Right renal cortex interstitium (tissue), 3 donors: ENCODE measurements around the gene CALN1. TPM values are rescaled to one million over a fixed set of nuclear protein-coding genes. Genes with fewer than 3 reads are reported as not detected.

Source experiments
- DNase-seq, 3 donors: peaks; one replicate each; pipeline ENCODE4 v3.0.0-alpha.2; 2013; ENCODE audit warnings: low read depth in 3 of 3, low spot score in 2 of 3
- polyA plus RNA-seq, 3 donors: library from polyadenylated mRNA; unstranded; fragments of 120-200 nt; gene quantifications; one replicate each; pipeline ENCODE4 v1.2.1, GENCODE V29; 2013; ENCODE audit not compliant: insufficient read length in 3 of 3

CALN1 gene
- polyA plus RNA-seq, 3 donors, result 0.53 to 0.83 (median 0.61) TPM

- DNase-seq, result no peak
Measured at GRCh38 chr7:72272479-72272878, 139.7 kb downstream of the CALN1 start.

- DNase-seq, result no peak
Measured at GRCh38 chr7:72268796-72269195, 143.3 kb downstream of the CALN1 start.

- DNase-seq, result no peak
Measured at GRCh38 chr7:72268090-72268489, 144.0 kb downstream of the CALN1 start.

DNA sequence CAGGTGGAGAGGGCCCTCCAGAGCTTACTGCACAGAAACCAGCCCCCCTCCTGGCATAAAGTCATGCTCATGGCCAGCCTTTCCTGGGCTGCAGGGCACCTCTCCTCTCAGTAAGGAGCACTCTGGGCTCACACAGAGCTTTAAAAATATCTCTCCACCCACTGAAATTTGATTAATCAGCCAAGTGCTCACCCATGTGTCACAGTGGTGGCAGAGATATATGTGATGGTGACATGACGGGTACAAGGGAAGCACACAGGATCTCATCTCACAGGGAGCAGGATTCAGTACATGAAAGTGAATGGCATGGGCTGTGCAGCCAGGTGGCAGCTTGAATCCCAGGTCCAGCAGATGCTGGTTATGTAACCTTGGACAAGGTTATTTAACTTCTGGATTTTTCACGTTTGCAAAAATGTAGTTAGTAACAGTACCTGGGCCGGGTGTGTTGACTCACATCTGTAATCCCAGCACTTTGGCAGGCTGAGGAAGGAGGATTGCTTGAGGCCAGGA is 144.8 kb downstream of the CALN1 start:
- no peak for DNase-seq

GRCh38 chr7:72266771-72267170 is 145.4 kb downstream of the CALN1 start:
- DNase-seq, result no peak

DNA sequence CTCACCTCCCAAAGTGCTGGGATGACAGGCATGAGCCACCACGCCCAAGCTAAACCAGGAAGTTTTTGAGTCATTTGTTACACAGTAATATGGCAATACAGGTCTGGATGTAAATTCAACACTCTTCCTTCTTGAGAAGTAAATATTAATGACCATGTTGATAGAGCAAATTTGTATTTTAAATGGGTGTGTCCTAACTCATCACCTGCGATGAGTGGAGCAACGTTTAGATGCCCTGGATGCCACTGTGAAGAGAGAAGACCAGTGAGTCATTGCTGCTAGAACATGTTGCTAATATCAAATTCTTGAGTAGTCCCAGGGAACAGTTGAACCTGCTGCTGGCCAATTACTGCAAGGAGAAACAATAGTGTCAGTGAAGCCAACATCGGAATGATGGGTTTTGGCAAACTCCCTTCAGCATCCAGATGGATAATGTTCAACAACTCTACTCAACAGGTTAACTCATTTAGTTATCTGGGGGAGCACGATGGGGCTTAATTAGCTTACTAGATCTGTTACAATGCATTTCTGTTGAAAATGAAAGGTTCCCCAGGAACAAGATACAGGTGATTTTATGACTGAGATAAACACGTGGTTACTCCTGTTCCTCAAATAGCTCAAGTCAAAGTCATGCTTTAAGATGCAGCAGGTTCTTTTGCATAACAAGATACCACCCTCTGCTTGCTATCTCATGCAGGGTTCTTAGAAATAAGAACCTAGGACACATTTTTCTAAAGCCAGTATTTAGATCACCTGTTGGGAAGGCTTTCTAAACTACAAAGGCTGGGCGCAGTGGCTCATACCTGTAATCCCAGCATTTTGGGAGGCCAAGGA is 146.8 kb downstream of the CALN1 start:
- no peak for DNase-seq

GRCh38 chr7:72260406-72260805 is 151.7 kb downstream of the CALN1 start:
- DNase-seq, result no peak

DNA sequence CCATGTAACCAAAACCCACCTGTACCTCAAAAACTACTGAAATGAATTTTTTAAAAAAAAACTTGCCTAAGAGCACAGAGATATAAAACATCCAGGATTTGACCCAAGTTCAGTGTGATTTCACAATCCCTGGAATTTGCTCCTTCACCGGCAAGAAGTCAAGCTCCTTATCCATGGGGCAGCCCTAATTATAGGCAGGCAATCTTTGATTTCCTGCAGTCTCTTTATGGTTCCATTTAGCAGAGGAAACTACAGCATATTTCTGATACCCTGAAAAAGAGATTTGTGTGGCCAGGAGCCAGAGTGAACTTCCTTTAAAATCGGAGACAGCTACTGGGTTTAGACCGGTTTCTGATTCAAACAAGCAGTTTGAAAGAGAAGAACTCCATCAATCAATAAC is 154.1 kb downstream of the CALN1 start:
- no peak for DNase-seq

DNA sequence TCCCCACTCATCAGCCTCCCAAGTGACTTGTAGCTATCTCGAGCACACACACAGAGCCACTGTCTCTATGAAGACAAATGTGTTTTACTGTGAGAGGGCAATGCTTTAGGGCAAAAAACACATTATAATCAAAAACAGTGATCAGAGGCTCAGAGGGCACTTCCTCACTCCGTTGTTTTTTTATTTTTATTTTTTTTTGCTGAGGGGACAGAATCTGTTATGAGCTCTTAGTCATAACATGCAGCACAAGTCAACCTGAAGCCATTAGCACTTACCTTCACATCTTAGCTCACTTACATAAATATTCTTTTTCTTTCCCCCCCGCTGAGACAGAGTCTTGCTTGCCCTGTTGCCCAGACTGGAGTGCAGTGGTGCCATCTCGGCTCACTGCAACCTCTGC is 157.7 kb downstream of the CALN1 start:
- no peak for DNase-seq

DNA sequence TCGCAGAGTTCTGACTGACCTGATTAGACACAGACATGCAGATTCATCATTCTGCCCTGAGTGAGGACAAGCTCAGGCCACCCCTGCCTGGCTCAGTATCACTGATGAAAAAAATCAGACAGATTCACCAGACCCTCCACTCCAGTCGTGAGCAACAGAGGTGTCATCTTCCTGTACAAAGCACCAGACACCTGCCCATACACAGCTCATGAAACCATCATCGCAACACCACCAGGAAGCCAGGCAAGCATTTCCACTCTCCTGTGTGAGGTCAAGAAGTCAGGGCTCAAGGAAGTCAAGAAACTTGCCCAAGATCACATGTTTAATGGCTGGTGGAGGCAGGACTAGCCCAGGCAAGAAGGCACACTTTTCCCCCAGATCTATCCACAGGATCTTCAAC is 163.0 kb downstream of the CALN1 start:
- no peak for DNase-seq

- DNase-seq, result no peak
Measured at GRCh38 chr7:72244826-72245398, 167.2 kb downstream of the CALN1 start.

GRCh38 chr7:72243329-72243728 is 168.8 kb downstream of the CALN1 start:
- no peak for DNase-seq

DNA sequence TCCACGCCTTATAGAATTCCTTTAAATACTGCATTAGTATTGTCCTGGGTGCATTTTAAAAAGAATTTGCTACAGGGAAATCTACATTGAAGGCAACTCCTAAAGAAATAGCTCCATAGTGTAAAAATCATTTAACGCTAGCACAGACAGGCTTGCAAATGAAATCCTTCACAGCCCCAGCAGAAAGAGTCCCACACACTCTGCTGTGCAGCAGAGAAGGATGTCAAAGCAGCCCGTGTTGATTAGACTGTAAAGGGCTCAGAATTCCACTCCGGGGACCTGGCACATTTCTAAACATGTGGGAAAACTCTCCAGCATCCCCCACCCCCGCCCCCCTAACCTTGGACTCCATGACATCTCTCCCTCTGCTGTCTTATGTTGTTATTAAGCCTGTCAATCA is 176.8 kb downstream of the CALN1 start:
- no peak for DNase-seq

GRCh38 chr7:72234086-72234485 is 178.1 kb downstream of the CALN1 start:
- no peak for DNase-seq

DNA sequence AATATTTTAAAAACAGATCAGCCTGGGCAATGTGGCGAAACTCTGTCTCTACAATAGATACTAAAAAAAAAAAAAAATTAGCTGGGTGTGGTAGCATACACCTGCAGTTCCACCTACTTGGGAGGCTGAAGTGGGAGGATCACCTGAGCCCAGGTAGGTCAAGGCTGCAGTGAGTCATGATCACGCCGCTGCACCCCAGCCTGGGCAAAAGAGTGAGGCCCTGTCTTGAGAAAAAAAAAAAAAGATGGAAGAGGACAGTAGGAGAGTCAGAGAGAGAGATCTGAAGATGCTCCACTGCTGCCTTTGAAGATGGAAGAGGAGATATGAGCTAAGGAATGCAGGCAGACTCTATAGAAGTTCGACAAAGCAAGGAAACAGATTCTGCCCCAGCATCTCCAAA is 181.9 kb downstream of the CALN1 start:
- no peak for DNase-seq

DNA sequence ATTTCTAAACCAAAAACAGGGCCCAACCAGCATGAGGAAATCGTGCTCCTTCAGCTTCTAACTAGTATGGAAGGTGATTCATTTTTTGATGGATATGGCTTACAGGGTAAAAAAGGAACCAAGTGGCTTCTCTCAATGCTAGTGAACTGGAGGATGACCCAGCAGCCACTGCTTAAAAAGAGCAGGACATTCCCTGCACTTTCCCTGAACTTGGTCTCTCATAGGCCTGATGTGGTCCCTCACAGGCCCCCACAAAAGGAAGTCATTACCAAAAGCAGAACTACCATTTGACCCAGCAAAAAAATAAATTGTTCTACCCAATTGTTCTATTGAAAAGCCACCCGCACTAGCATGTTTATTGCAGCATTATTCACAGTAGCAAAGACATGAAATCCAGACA is 188.8 kb downstream of the CALN1 start:
- DNase-seq, result no peak

GRCh38 chr7:72222136-72222535 is 190.0 kb downstream of the CALN1 start:
- no peak for DNase-seq

DNA sequence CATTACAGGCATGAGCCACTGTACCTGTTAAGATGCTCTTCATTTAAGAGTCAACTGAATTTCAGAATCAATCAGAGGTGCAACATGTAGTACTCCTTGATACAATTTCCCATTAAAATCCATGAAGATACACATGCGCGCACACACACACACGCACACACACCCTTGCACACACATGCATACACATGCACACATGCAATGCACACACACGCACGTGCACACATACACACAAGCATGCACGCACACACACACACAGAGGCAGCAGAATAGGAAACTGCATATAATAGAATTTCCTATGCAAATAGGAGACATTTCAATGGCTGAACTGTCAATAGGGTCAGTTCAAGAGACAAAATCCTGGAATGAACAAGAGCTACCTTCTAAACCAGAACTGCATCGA is 192.6 kb downstream of the CALN1 start:
- DNase-seq, result no peak

- no peak for DNase-seq
Measured at GRCh38 chr7:72217151-72217550, 195.0 kb downstream of the CALN1 start.

DNA sequence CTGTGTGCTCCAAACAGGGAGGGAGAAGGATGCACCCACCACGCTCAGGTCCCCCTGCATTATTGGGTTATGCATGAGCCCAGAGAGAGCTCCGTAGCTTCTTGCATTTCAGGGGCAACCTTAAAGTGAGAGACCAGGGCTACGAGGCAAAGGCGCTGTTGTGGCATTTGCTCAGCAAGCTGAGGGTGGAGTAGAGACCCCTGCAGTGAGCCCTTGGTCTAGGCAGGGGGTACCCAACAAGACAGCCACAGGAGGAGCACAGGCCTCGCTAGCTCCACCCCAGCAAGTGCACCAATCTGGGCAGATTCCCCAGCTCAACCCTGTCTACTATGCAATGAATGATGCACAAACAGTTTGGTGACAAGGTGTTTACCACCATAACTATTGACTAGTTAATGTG is 198.4 kb downstream of the CALN1 start:
- DNase-seq, result no peak

DNA sequence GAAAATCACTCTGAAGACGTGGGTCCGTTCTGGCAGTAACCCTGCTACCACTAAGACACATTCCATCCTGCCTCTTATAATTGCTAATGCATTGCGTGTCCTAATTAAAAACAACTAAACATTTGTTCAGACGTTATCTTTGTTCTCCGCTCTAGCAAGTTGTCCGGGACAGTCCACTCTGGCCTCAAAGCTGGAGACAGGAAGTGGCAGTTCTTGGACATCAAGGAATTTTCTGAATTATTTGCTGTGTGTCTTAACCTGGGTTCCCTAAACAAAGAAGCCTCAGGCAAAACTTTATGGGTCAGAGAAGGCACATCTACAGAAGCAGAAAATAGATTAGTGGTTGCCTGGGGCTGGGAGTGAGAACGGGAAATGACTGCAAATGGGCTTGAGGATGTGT is 199.1 kb downstream of the CALN1 start:
- no peak for DNase-seq

DNA sequence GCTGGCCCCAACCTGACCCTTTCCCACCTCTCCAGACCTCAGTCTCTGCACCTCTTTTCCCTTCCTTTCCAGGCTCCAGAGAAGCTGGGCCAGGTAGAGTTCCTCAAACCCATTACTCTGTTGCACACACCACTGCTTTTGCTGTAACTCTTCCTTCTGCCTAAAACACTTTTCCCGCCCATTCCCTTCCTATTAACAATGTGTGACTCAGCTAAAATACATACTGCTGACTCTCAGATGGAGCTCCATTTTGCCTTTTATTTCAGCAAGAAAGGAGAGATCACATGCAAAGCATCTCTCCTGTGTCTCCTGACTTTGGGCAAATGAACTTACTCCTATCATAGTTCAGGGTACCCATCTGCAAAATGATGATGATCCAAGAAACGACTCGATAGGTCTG is 201.0 kb downstream of the CALN1 start:
- no peak for DNase-seq
